Activated T-cell treated with anti-CD3 and anti-CD28 coated beads, Interleukin-2, amount 50 U/mL, for 1 hour (primary cell): Measurements from ENCODE around the gene CLEC2A.

Source experiments
- DNase-seq: peaks from one replicate; pipeline ENCODE4 v3.0.0-alpha.2; 2020

Gene CLEC2A

DNA sequence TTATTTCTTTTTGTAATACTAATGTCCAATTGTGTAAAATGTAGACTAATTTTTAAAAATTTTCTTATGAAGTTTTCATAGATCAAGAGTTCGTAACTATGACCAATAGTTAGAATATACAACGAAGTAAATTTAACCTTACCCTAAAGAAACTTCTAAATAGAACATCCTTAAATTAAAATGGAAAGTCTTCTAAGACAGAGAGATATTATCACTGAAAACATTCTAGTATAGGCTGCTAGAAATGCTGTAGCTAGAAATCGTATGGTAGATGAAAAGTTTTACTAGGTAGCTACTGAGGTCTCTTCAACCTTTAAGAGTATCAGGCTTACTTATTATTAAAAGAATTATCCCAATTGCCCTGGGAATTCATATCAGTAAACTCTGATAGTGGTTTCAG is 925 bp downstream of the CLEC2A start:
- DNase-seq, result no peak

DNA sequence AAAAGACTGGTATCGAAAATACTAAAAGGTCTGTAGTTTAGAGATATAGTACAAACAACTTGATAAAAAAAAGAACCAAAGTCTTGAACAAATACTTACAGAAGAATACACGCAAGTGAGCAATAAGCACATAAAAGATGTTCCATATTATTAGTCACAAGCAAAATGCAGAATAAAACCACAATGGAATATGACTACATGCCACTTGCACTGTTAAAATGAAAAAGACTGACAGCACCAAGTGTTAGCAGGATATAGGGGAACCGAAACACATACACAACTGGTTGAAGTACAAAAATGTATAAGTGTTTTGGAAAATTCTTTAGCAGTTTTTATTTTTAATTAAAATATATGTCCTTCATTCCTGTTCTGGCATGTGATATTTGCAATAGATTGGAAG is 3.6 kb downstream of the CLEC2A start:
- DNase-seq, result no peak

DNA sequence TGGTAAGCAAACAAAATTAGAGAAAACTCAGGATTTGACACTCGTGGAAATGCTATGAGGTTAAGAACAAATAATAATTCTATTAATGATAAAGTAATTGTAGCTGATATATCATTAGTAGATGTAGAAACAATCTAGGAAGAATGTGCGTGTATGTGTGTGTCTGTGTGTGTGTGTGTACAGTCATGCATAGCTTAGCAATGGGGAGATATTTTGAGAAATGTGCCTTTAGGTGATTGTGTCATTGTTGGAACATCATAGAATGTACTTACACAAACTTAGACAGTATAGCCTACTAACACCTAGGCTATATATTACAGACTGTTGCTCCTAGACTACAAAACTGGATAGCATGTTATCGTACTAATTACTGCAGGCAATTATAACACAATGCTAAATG is 5.3 kb downstream of the CLEC2A start:
- no peak for DNase-seq

DNA sequence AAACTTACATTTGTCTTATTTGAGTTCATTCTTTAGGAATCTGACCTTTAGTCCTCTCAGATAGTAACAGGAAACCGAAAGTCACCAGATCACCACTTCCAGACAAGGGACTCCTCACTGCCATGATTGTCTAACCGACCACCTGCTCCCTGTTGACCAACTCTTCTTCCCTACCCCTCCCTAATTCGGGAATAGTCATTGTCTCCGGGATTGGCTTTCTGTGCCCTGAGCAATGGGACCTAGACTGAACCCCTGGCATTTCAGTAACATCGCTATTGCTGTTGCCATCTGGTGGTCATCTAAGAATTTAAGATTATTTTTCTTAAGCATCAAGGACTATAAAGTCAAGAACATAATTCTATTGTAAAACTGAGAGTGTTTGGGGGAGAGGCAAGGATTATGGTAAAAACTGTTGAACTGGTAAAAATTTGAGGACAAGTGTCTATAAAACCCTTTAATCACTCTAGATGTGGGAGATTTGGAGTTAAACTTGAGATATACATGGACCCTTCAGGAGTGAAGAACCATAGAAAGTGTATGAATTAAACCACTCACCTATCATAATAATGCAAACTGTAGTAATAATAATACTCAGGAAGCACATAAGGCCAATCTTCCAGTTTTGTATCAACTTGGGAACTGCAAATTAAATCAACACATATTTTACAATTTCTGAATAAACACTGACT is 6.3 kb downstream of the CLEC2A start:
- DNase-seq, result peak; percentile 47

DNA sequence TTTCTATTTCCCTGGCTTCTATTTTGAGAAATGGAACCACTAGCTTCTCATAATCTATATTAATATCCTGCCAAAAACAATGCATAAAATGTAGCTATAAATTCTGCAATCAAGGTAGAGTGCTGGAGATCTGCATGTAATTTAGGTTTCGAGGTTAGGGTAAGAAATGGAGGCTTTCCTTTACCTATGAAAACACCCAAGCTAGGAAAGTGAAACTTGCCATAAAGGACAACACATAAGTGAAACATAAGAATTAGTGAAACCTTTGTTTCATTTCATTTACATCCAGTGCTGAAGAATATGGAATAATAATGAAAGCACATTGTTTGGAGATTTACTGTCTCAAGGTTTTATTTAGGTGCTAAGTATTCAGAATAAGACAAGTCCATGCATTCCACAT is 9.7 kb downstream of the CLEC2A start:
- DNase-seq, result no peak

DNA sequence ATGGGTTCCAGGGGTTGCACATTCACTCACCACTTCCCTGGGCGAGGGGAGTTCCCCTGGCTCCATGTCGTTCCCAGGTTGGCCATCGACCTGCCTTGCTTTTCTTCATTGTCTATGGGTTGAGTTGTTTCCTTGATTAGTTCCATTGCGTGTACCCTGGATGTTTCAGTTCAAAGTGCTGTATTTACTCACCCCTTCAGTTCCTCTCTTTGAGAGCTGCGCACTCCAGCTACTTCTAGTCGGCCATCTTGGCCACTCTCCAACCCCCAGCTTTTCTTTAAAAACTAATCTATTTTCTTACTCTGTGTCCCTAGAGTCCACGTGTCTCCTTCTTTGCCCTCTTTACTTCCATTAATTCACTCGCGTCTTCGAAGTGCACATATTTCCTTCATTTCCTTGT is 11.7 kb downstream of the CLEC2A start:
- no peak for DNase-seq

DNA sequence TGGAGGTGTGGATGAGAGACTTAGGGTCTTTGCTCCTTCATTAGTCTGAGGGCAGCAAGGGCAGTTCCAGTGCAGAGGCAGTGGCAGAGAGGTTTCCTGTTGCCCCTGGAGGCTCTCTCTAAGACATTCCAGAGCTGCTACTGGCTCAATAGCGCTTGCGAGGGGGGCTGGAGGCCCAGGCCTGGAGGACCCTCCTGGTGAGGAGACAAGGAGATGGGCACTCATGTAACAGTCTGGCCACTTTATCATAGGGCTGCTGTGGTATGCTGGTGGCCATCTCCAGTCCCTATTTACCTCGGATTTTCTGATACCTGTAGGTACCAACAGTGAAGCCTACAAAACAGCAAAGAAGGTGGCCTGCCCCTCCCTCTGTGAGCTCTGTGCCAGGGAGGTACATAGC is 12.7 kb downstream of the CLEC2A start:
- no peak for DNase-seq

DNA sequence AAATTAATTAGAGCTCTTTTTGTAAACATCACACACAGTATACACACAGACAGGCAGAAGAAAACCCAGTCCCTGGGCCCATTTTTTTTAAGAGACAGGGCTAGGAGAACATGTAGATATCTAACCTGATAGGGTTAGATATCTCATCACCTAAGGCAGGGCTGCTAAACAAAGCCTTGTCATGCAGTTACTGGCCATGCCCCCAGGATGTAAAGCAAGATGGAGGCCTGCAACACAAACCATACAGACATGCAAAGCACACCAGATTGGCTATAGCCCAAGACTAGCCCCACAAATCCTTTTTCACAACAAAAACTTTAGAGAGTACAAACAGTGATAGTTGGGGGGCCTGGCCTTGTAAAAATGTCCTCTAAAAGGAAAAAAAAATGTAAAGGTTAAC is 20.5 kb downstream of the CLEC2A start:
- DNase-seq, result no peak

DNA sequence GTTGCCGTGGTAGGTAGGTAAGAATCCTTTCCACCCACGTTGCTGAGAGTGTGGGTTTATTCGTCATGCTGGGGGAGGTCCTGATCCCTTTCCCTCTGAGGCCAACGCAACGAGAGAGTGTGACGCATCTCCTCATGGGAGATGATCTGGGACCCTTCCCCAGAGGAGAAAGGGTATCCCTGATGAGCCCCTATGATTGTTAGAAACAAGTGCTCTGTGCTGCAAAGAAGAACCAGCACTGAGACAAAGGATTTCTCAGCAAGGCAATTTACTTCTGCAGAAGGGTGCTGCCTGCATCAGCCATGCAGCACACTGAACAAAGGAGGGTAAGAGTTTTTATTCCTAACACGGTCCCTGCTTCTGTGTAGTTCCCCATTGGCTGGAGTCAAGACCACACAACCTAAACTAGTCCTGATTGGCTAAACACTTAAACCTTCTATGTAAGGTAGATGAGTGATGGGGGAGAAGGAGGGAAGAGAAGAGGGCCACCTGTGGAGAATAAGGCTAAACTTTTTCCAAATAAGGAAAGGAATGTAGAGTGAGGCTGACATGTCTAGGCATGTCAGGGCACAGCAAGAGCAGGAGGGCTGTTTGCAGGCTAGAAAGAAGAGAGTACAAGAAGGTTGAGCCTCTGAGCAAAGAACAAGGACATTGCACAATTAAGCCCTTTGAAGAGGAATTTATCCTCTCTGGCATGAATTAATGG is 21.3 kb downstream of the CLEC2A start:
- no peak for DNase-seq

DNA sequence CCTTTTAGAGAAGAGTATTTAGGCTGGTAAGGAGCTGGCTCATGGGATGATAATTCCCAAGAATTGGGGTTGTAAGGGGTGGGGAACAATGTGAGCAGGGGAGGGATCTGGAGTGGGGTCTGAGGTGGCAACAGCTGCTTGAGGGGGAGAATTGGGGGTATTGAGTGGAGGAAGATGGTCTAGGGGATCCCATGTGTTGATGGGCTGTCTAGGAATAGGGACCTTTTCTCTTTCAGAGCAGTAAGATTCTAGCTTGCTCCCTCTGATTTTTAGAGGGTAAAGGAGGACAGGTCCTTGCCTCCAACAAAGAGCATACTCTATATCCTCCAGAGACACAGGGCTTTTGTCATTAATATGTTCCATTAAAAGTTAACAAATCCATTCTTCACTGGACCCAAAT is 22.4 kb downstream of the CLEC2A start:
- DNase-seq, result no peak

DNA sequence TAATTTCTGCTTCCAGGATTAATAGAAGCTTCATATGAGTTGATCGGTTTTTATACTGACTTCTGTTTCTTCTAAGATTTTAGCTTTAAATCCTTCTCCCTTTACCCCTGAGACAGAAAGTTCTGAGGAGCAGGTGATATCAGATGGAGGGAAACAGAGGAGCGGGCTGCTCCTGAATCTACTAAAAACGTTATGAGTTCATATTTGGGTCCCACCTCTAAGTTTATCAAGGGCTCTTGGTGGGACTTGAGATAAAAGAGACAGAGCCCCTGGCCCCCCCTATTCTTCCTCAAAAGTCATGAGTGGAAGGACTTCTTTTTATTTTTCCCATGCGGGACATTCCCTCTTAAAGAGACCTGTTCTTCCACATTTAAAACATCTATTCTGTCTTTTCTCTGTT is 23.8 kb downstream of the CLEC2A start:
- no peak for DNase-seq

DNA sequence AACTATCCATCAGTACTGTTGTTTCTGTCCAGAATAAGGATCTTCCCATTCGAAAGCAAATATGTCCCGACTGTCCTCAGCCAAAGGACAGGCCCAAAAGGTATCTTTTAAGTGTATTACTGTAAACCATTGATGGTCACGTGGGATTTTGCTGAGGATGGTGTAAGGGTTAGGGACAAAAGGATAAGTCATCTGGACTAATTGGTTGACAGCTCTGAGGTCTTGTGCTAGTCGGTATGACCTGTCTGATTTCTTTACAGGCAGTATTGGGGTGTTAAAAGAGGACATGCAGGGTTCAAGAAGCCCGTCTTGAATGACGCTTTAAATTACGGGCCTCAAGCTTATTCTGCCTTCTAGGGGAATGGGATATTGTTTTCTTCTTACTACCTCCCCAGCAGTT is 24.4 kb downstream of the CLEC2A start:
- DNase-seq, result no peak

DNA sequence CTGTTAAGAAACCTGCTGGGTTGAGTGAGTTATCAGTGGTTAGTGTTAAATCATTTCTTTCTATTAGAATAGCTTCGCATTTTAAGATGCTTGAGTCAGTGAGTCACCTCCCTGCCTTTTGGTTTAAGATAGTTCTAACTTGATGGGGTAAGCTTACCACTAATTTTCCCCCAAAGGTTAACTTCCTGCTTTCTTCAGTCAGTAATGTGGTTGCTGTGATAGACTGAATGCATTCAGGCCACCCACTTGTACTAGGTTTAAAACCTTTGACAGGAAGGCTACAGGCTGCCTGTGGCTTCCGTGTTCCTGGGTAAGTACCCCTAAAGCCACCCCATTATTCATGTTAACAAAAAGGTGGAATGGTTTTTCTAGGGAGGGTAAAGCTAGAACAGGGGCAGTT is 25.3 kb downstream of the CLEC2A start:
- DNase-seq, result no peak

DNA sequence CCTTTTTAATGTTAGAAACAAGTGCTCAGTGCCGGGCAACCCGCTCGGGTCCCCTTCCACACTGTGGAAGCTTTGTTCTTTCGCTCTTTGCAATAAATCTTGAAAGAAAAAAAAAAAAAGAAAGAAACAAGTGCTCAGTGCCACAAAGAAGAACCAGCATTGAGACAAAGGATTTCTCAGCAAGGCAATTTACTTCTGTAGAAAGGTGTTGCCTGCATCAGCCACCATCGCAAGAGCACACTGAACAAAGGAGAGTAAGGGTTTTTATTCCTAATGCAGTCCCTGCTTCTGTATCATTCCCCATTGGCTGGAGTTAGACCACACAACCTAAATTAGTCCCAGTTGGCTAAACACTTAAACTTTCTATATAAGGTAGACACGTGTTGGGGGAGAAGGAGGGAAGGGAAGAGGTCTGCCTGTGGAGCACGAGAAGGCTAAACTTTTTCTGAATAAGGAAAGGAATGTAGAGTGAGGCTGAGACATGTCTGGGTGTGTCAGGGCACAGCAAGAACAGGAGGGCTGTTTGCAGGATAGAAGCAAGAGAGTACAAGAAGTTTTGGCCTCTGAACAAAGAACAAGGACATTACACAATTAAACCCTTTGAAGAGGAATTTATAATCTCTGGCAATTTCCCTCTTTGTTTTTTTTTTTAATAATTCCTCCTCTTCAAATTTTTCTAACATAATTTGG is 29.5 kb downstream of the CLEC2A start:
- DNase-seq, result no peak

DNA sequence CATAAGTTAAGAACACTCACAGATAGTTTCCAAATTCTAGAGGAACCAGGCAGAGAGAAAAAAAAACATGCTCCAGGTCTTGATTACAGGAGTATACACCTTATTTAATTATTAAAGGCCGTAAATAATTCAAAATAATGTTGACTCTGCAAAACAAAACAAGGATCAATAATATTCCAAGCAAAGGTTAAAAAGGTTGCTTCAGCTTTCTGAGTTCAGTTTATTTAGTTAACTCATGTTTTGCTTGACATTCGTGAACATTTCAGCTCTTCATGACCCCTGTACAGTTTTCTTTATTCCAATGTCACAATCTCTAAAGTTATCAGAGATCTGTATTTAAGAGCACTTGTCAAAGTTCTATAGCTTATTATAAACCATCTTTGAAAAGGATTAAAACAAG is 31.2 kb downstream of the CLEC2A start:
- DNase-seq, result no peak

DNA sequence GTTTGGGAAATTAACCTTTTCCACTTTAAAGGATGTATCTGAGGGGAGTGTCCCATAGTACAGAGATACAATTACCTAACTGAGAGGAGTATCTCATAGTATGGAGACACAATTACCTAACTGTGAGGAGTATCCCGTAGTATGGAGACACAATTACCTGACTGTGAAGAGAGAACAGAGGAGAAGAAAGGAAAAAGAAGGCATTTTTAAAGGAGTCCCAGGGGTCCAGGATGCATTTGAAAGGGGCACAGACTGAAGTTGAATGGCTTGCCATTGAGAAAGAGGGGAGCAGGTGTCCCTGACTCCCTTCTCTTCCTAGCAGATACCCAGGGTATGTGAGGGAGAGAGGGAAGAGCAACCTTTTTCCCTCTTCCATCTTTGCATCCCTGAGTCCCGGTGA is 33.0 kb downstream of the CLEC2A start:
- DNase-seq, result no peak

DNA sequence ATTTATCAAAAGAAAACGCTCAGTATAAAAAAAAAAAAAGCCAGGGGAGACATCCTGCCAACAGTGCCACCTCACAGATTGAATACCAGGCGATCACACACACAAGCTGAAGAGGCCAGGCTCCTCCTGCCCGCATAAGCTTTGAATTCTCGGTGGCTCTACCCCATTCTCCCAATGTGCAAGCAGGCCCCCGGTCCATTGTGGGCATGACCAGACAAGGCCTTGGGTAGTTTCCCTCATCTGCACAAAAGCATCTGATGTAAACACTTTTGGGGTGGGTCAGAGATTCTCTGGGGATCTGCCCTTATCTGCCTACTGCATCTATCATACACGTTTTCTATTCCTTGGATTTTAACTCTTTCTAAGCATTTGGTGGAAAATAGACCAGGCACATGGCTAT is 34.6 kb downstream of the CLEC2A start:
- DNase-seq, result no peak

DNA sequence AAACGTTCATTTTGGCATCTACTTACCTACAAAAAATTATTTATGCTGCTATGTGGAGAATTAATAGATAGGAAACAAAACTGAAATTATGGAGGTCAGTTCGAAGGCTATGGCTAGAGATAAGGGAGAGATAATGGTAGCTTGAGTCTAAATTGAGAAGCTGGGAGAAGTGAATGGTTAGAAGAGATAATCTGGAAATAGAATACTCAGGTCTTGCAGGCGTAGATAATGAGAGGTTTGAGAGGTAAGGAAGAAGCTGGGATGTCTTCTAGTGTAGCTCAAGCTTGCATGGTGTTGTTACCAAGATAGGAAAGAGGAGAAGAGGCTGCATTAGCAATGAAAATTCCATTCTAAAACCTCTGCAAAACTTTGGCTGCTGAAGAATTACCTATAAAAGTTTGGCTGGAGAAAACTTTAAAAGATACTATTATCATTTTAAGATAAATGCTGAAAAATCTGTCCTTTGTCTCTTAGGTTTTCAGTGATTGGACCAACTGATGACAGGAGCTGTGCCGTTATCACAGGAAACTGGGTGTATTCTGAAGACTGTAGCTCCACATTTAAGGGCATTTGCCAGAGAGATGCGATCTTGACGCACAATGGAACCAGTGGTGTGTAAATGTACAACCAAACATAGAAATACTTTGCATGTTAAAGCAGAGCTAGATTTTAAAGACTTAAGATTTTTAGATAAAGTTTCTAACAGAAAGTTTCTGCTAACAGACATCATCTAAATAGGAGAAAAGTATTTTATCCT is 36.8 kb downstream of the CLEC2A start:
- no peak for DNase-seq

DNA sequence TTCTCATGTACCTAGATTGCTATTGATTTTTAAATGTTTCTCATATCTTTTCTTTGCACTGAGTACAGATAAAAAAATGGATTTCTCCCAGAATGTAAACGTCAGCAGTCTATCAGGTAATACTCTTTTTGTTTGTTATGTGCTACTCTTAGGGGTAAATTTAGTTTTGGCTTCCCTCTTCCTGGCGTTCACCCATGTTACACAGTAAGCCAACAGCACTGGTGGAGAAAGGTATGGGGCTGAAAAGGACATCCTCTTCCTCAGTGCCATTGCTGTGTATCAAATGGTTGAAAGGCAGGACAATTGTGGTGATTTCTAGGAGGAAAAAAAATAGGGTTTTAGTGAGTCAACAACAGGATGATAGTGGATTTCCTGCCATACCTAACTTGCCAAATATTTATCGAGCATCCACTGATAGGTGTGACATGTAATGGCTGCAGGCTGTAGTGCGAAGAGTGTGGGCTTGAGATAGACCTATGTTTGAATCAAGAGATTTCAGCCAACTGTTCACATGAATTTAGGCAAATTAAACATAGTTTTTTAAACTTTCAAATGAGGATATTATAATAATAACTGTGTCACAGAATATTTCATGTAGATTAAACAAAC is 43.4 kb downstream of the CLEC2A start:
- no peak for DNase-seq

DNA sequence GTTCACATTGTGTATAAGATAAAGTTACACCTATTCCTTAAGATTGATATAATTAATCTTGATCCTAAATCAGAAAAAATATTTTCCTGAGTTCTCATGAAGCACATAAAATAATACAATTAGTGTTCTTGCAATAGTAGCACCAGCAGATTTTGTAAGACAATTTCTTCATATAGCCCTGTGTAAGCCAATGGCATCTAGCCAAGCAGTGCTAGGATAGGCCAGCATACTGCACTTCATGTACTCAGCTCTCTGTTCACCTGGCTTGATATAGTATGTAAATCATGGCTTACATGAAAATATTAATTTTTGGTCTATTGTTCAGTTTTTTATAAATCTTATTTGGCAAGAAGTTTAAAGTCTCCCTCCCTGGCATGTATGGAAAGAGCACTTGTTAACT is 49.0 kb downstream of the CLEC2A start:
- DNase-seq, result no peak

DNA sequence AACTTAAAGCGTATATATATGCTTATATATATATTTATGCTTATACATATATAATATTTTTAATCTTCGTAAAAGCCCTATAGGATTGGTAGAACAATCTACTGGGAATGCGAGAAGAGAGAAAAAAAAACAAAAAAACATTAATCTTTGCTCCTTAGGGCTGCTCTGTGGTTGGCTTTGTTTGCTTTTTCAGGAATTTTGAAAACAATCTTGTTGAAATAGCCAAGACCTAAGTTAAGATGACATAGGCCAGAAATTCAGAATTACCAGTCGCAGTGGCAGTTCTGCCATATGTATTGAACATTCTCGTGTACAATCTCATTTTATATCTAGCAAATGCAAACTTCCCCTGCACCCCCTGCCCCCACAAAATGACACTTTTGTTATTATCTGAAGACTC is 50.2 kb downstream of the CLEC2A start:
- DNase-seq, result no peak

DNA sequence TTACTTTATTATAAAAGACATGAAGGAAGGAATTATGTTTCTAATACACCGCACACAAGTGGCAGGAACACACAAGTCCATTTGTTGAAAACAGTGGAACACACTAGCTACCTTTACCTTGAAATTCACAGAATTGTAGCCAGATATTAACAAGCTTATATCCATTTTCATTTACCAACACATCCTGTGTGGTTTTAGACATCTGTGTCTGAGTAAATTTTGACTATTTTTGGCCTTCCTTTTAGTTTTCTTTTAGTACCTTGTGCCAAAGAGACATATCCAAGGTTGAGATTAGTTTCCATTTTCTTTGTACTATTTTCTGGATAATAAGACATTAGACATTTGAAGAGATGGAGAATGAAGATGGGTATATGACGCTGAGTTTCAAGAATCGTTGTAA is 50.9 kb downstream of the CLEC2A start, which contains the start of gene KLRF2:
Gene KLRF2 (plus strand): TSS at position 244 of the 400 bp plus-strand sequence. CDS start 107 bp downstream, at position 351.
- DNase-seq, result no peak

DNA sequence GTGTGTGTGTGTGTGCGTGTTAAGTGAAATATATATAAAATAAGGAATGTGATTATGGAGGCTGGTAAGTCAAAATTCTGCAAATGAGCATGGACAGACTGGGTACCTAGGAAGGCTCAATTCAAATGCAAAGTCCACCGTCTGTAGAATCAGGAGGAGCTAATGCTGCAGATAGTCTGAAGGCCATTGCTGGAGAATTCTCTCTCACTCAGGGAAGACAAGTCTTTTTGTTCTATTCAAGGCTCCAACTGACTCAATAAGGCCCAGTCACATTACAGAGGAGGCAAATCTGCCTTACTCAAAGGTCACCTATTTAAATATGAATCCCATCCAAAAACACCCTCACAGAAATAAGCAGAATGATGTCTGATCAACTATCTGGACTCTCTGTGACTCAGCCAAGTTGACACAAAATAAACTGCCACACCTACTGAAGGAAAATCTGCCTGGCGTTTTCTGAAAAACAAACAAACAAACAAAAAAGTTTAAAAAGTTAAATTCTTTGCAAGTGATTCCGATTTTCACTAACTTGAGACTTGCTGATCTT is 51.6 kb downstream of the CLEC2A start:
- DNase-seq, result no peak
